ENCODE measurements around the gene NFKBIA.
"Not testable (repeated sequence)": the region's sequence is repeated elsewhere in the genome, so short reads cannot be mapped to it uniquely, and the experiment has no call there.

Gene NFKBIA

GRCh38 chr14:35365130-35366055 lies 39.2 kb downstream of the NFKBIA start:
- peak; percentile 79 for DNase-seq (ENCODE audit: low read depth)
- TF ChIP-seq MYC (IDR thresholded peaks at IDR 0.05; ENCODE audit: low read depth, low read length): no peak
- peak; percentile 72 for TF ChIP-seq MAX (IDR thresholded peaks at IDR 0.05; ENCODE audit: low read depth, low read length)
- H3K4me3 ChIP-seq (ENCODE audit: low read depth, low read length): no peak overlapping the region

- H3K4me3 ChIP-seq (ENCODE audit: low read depth, low read length): no peak overlapping the region
- no peak for DNase-seq (ENCODE audit: low read depth)
- TF ChIP-seq CTCF (IDR thresholded peaks at IDR 0.05; ENCODE audit: low read depth, low read length) (no peak), MAX (IDR thresholded peaks at IDR 0.05; ENCODE audit: low read depth, low read length) (no peak), POLR2A (IDR thresholded peaks at IDR 0.05; ENCODE audit: extremely low read depth, insufficient read length) (no peak), MYC (IDR thresholded peaks at IDR 0.05; ENCODE audit: low read depth, low read length) (no peak)
These were observed 41.6 kb downstream of the NFKBIA start for GRCh38 chr14:35362911-35363374.

- TF ChIP-seq CTCF (IDR thresholded peaks at IDR 0.05; ENCODE audit: low read depth, low read length): no peak
- no peak for DNase-seq (ENCODE audit: low read depth)
- no peak overlapping the region for H3K4me3 ChIP-seq (ENCODE audit: low read depth, low read length)
These were observed 42.1 kb downstream of the NFKBIA start for GRCh38 chr14:35362450-35362849.

GRCh38 chr14:35361141-35361480 lies 43.4 kb downstream of the NFKBIA start:
- TF ChIP-seq MYC (IDR thresholded peaks at IDR 0.05; ENCODE audit: low read depth, low read length): no peak
- TF ChIP-seq MAX (IDR thresholded peaks at IDR 0.05; ENCODE audit: low read depth, low read length): no peak
- no peak for TF ChIP-seq CTCF (IDR thresholded peaks at IDR 0.05; ENCODE audit: low read depth, low read length)
- TF ChIP-seq POLR2A (IDR thresholded peaks at IDR 0.05; ENCODE audit: extremely low read depth, insufficient read length): no peak
- no peak for DNase-seq (ENCODE audit: low read depth)

GRCh38 chr14:35359655-35360054 lies 44.9 kb downstream of the NFKBIA start:
- not testable (repeated sequence) for DNase-seq (ENCODE audit: low read depth); H3K4me3 ChIP-seq (ENCODE audit: low read depth, low read length)

More at GRCh38 chr14:35361141-35361480, 43.4 kb downstream of the NFKBIA start:
- H3K4me3 ChIP-seq (ENCODE audit: low read depth, low read length): no peak overlapping the region

- no peak for DNase-seq (ENCODE audit: low read depth)
- TF ChIP-seq MYC (IDR thresholded peaks at IDR 0.05; ENCODE audit: low read depth, low read length) (no peak), CTCF (IDR thresholded peaks at IDR 0.05; ENCODE audit: low read depth, low read length) (no peak), MAX (IDR thresholded peaks at IDR 0.05; ENCODE audit: low read depth, low read length) (no peak), POLR2A (IDR thresholded peaks at IDR 0.05; ENCODE audit: extremely low read depth, insufficient read length) (no peak)
- H3K4me3 ChIP-seq (ENCODE audit: low read depth, low read length): no peak overlapping the region
These were observed 48.3 kb downstream of the NFKBIA start for GRCh38 chr14:35355981-35356841.

- H3K4me3 ChIP-seq (ENCODE audit: low read depth, low read length); DNase-seq (ENCODE audit: low read depth): not testable (repeated sequence)
These were observed 49.3 kb downstream of the NFKBIA start for GRCh38 chr14:35355235-35355634.

All from NB4 (cell line).